Loucy (cell line): ENCODE data around the gene PPP1R18.
"Not testable (repeated sequence)": the region's sequence is repeated elsewhere in the genome, so short reads cannot be mapped to it uniquely, and the experiment has no call there.

Experiments used
- H2AFZ ChIP-seq: fragments of 200-600 bp; sonication (generic); 2 replicates; pipeline ENCODE4 v1.6.0; 2016; ENCODE audit warnings: antibody characterized with exemption, mild to moderate bottlenecking, low read length, moderate library complexity
- H3F3A ChIP-seq: fragments of 200-600 bp; 2 replicates; pipeline ENCODE4 v1.6.0; 2016; ENCODE audit warnings: antibody characterized with exemption, low read depth, mild to moderate bottlenecking
- H3K27me3 ChIP-seq: fragments of 200-600 bp; sonication (generic); 2 replicates; pipeline ENCODE4 v1.6.1; 2014; ENCODE audit warnings: low read length, mild to moderate bottlenecking; ENCODE audit not compliant: insufficient read depth, poor library complexity, severe bottlenecking
- H3K36me3 ChIP-seq: fragments of 200-600 bp; sonication (generic); 2 replicates; pipeline ENCODE4 v1.6.1; 2016; ENCODE audit warnings: low read length; ENCODE audit not compliant: insufficient read depth
- H3K4me1 ChIP-seq: fragments of 200-600 bp; sonication (generic); 2 replicates; pipeline ENCODE4 v1.5.1; 2014; ENCODE audit warnings: low read length, mild to moderate bottlenecking; ENCODE audit not compliant: insufficient read depth, poor library complexity, severe bottlenecking
- H3K4me2 ChIP-seq: fragments of 200-600 bp; sonication (generic); 2 replicates; pipeline ENCODE4 v1.6.0; 2014; ENCODE audit warnings: antibody characterized with exemption, low read length, low read depth, mild to moderate bottlenecking; ENCODE audit not compliant: poor library complexity, severe bottlenecking
- H3K4me3 ChIP-seq: fragments of 200-600 bp; sonication (generic); 2 replicates; pipeline ENCODE4 v1.5.1; 2014; ENCODE audit warnings: low read length, mild to moderate bottlenecking, mixed read lengths; ENCODE audit not compliant: poor library complexity, severe bottlenecking
- H3K79me2 ChIP-seq: fragments of 200-600 bp; sonication (generic); 2 replicates; pipeline ENCODE4 v1.6.1; 2014; ENCODE audit warnings: low read length; ENCODE audit not compliant: insufficient read depth
- H3K9ac ChIP-seq: fragments of 200-600 bp; sonication (generic); 2 replicates; pipeline ENCODE4 v1.6.0; 2014; ENCODE audit warnings: mild to moderate bottlenecking, low read depth, low read length, moderate library complexity; ENCODE audit not compliant: poor library complexity, severe bottlenecking
- H3K9me2 ChIP-seq: fragments of 200-600 bp; sonication (generic); replicated peaks from 2 replicates; pipeline ENCODE4 v1.6.1; 2016; ENCODE audit warnings: low read depth, low read length, mixed read lengths
- H3K9me3 ChIP-seq: fragments of 200-600 bp; sonication (generic); 2 replicates; pipeline ENCODE4 v1.6.1; 2014; ENCODE audit warnings: mild to moderate bottlenecking, antibody characterized with exemption, low read length, low read depth; ENCODE audit not compliant: insufficient read depth
- H4K20me1 ChIP-seq: fragments of 200-600 bp; sonication (generic); 2 replicates; pipeline ENCODE4 v1.6.0; 2014; ENCODE audit warnings: antibody characterized with exemption, low read length, mild to moderate bottlenecking; ENCODE audit not compliant: insufficient read depth, poor library complexity, severe bottlenecking
- EZH2phosphoT487 ChIP-seq: fragments of 200-600 bp; IDR thresholded peaks from 2 replicates; pipeline ENCODE4 v1.6.1; 2018; ENCODE audit warnings: antibody characterized with exemption, mild to moderate bottlenecking, moderate library complexity, borderline replicate concordance
- TF ChIP-seq, protein P1 (sequence below): fragments of 200-600 bp; sonication (generic); conservative IDR thresholded peaks from 2 replicates; pipeline ENCODE4 v1.5.1; 2014; ENCODE audit warnings: mild to moderate bottlenecking, antibody characterized with exemption, low read length

PPP1R18 gene

GRCh38 chr6:30720738-30721197 is 34.3 kb upstream of the PPP1R18 start:
- Histone ChIP-seq H3F3A (peaks cover 26% of the 10 kb centered on the region), H3K4me1 (peaks cover 46% of the 10 kb centered on the region), H3K4me3 (peak overlapping the region; percentile 98), H3K36me3 (peaks cover 45% of the 10 kb centered on the region), H3K4me2 (peak overlapping the region; percentile 66), H3K79me2 (peaks cover 86% of the 10 kb centered on the region), H2AFZ (no peak overlapping the region), H3K9me3 (no peaks in the 10 kb centered on the region), H3K9ac (peak overlapping the region; percentile 100), H3K27me3 (peaks cover 15% of the 10 kb centered on the region), H4K20me1 (peaks cover 49% of the 10 kb centered on the region), H3K9me2 (no peaks in the 10 kb centered on the region)
- no peak for TF ChIP-seq EZH2phosphoT487
- TF ChIP-seq, protein P1, sequence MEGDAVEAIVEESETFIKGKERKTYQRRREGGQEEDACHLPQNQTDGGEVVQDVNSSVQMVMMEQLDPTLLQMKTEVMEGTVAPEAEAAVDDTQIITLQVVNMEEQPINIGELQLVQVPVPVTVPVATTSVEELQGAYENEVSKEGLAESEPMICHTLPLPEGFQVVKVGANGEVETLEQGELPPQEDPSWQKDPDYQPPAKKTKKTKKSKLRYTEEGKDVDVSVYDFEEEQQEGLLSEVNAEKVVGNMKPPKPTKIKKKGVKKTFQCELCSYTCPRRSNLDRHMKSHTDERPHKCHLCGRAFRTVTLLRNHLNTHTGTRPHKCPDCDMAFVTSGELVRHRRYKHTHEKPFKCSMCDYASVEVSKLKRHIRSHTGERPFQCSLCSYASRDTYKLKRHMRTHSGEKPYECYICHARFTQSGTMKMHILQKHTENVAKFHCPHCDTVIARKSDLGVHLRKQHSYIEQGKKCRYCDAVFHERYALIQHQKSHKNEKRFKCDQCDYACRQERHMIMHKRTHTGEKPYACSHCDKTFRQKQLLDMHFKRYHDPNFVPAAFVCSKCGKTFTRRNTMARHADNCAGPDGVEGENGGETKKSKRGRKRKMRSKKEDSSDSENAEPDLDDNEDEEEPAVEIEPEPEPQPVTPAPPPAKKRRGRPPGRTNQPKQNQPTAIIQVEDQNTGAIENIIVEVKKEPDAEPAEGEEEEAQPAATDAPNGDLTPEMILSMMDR: no peak

- peaks cover 19% of the 10 kb centered on the region for H3F3A ChIP-seq
- peaks cover 86% of the 10 kb centered on the region for H3K79me2 ChIP-seq
- no peak for TF ChIP-seq EZH2phosphoT487
- TF ChIP-seq, protein P1: 0 out of 2 replicates have a peak, but pooled peaks have one; percentile 14
These were observed 33.6 kb upstream of the PPP1R18 start, which contains the start of gene TUBB for GRCh38 chr6:30719791-30720737. TUBB (plus strand) TSS chr6:30720352; CDS start chr6:30720507, 155 bp downstream.

GRCh38 chr6:30719356-30719755 is 32.9 kb upstream of the PPP1R18 start:
- Histone ChIP-seq H3K4me2 (peak overlapping the region; percentile 87), H3K9ac (peak overlapping the region; percentile 100), H3K27me3 (peaks cover 15% of the 10 kb centered on the region), H3K79me2 (peaks cover 86% of the 10 kb centered on the region), H3K9me3 (no peaks in the 10 kb centered on the region), H4K20me1 (peaks cover 35% of the 10 kb centered on the region), H3K4me1 (peaks cover 46% of the 10 kb centered on the region), H3K4me3 (peak overlapping the region; percentile 98), H2AFZ (no peak overlapping the region; the same call in 1 of the 2 replicates), H3K9me2 (no peaks in the 10 kb centered on the region), H3F3A (peaks cover 12% of the 10 kb centered on the region; the same call in 1 of the 2 replicates), H3K36me3 (peaks cover 31% of the 10 kb centered on the region)
- TF ChIP-seq EZH2phosphoT487: no peak
- TF ChIP-seq, protein P1: no peak; the same call in 1 of the 2 replicates

More at GRCh38 chr6:30719791-30720737, 33.6 kb upstream of the PPP1R18 start, which contains the start of gene TUBB:
- no peaks in the 10 kb centered on the region for H3K9me2 ChIP-seq
- peaks cover 38% of the 10 kb centered on the region for H3K36me3 ChIP-seq
- H3K9ac ChIP-seq: peak within 1 kb of the TSS; percentile 100
- peaks cover 15% of the 10 kb centered on the region for H3K27me3 ChIP-seq
- peak within 1 kb of the TSS; percentile 98 for H3K4me3 ChIP-seq
- H3K4me1 ChIP-seq: peaks cover 46% of the 10 kb centered on the region
- peaks cover 42% of the 10 kb centered on the region for H4K20me1 ChIP-seq
- no peaks in the 10 kb centered on the region for H3K9me3 ChIP-seq
- peak within 1 kb of the TSS; percentile 25; the same call in 1 of the 2 replicates for H2AFZ ChIP-seq
- H3K4me2 ChIP-seq: peak within 1 kb of the TSS; percentile 87

GRCh38 chr6:30717845-30718720 is 31.6 kb upstream of the PPP1R18 start:
- H3K4me1 ChIP-seq: peaks cover 53% of the 10 kb centered on the region
- H3K79me2 ChIP-seq: peaks cover 86% of the 10 kb centered on the region
- H3K27me3 ChIP-seq: peaks cover 15% of the 10 kb centered on the region
- H3K4me2 ChIP-seq: peak overlapping the region; percentile 87
- H3K9ac ChIP-seq: peak overlapping the region; percentile 100
- H3K36me3 ChIP-seq: peaks cover 25% of the 10 kb centered on the region
- not testable (repeated sequence) for H3K9me3 ChIP-seq, H3K9me2 ChIP-seq, H2AFZ ChIP-seq
- H3K4me3 ChIP-seq: peak overlapping the region; percentile 98
- peaks cover 22% of the 10 kb centered on the region for H4K20me1 ChIP-seq
- peaks cover 12% of the 10 kb centered on the region; the same call in 1 of the 2 replicates for H3F3A ChIP-seq
